GM23338 (cell line): Measurements from ENCODE around the gene CLDN9. TPM values are rescaled to one million over a fixed set of nuclear protein-coding genes. Genes with fewer than 3 reads are reported as not detected.

Experiments
- ATAC-seq: fragments of 200-7000 bp; cut with Tn5 transposase; 3 replicates; pipeline ENCODE4 v1.9.1; 2020
- DNase-seq: peaks from one replicate; pipeline ENCODE4 v3.0.0-alpha.2; 2015; ENCODE audit warnings: low spot score
- H2AFZ ChIP-seq: fragments of 200-600 bp; sonication (generic); 2 replicates; pipeline ENCODE4 v1.8.0; 2016; ENCODE audit warnings: antibody characterized with exemption, mild to moderate bottlenecking, moderate library complexity
- H3F3A ChIP-seq: fragments of 200-600 bp; sonication (generic); replicated peaks from 2 replicates; pipeline ENCODE4 v1.8.0; 2017; ENCODE audit warnings: antibody characterized with exemption, mixed run types, low read depth
- H3K27ac ChIP-seq: fragments of 200-600 bp; sonication (generic); 2 replicates; pipeline ENCODE4 v1.6.1; 2016; ENCODE audit warnings: low read depth
- H3K27me3 ChIP-seq: fragments of 200-600 bp; sonication (generic); 2 replicates; pipeline ENCODE4 v1.8.0; 2016; ENCODE audit warnings: mild to moderate bottlenecking, mixed run types, moderate library complexity; ENCODE audit not compliant: insufficient read depth
- H3K36me3 ChIP-seq: fragments of 200-600 bp; sonication (generic); 2 replicates; pipeline ENCODE4 v1.8.0; 2016; ENCODE audit warnings: mild to moderate bottlenecking; ENCODE audit not compliant: insufficient read depth
- H3K4me1 ChIP-seq: fragments of 200-600 bp; sonication (generic); 2 replicates; pipeline ENCODE4 v1.8.0; 2016; ENCODE audit warnings: mild to moderate bottlenecking, moderate library complexity; ENCODE audit not compliant: insufficient read depth
- H3K4me2 ChIP-seq: fragments of 200-600 bp; sonication (generic); 2 replicates; pipeline ENCODE4 v1.7.1; 2017; ENCODE audit warnings: mixed run types
- H3K4me3 ChIP-seq: fragments of 200-600 bp; sonication (generic); 2 replicates; pipeline ENCODE4 v1.6.1; 2016; ENCODE audit warnings: mixed run types
- H3K79me2 ChIP-seq: fragments of 200-600 bp; sonication (generic); replicated peaks from 2 replicates; pipeline ENCODE4 v1.8.0; 2017; ENCODE audit warnings: mild to moderate bottlenecking; ENCODE audit not compliant: insufficient read depth
- H3K9me2 ChIP-seq: fragments of 200-600 bp; sonication (generic); 2 replicates; pipeline ENCODE4 v1.8.0; 2017; ENCODE audit not compliant: insufficient read depth
- H4K20me1 ChIP-seq: fragments of 200-600 bp; sonication (generic); replicated peaks from 2 replicates; pipeline ENCODE4 v1.8.0; 2017; ENCODE audit warnings: mild to moderate bottlenecking; ENCODE audit not compliant: insufficient read depth
- H3K27ac Mint-ChIP-seq: 2 replicates; pipeline ENCODE4 v1.8.0; 2020; ENCODE audit warnings: inconsistent platforms, mild to moderate bottlenecking, moderate library complexity, mixed read lengths
- H3K27me3 Mint-ChIP-seq: 3 replicates; pipeline ENCODE4 v1.8.0; 2022; ENCODE audit warnings: low read depth, mild to moderate bottlenecking, moderate library complexity, mixed read lengths, inconsistent platforms; ENCODE audit not compliant: insufficient read depth, poor library complexity
- H3K36me3 Mint-ChIP-seq: 3 replicates; pipeline ENCODE4 v1.8.0; 2021; ENCODE audit warnings: low read depth, mild to moderate bottlenecking, inconsistent platforms, moderate library complexity, mixed read lengths
- H3K4me1 Mint-ChIP-seq: 3 replicates; pipeline ENCODE4 v1.8.0; 2020; ENCODE audit warnings: mild to moderate bottlenecking, inconsistent platforms, mixed read lengths
- H3K4me3 Mint-ChIP-seq: 3 replicates; pipeline ENCODE4 v1.8.0; 2021; ENCODE audit warnings: moderate library complexity, mild to moderate bottlenecking, inconsistent platforms, mixed read lengths
- H3K9me3 Mint-ChIP-seq: 3 replicates; pipeline ENCODE4 v1.8.0; 2020; ENCODE audit warnings: moderate library complexity, mild to moderate bottlenecking, inconsistent platforms, mixed read lengths
- CREB1 ChIP-seq: fragments of 250-450 bp; sonication (Bioruptor Pico); IDR thresholded peaks from 2 replicates; pipeline ENCODE4 v1.5.0; 2020; ENCODE audit warnings: low read depth, mild to moderate bottlenecking, moderate library complexity
- CTCF ChIP-seq, 2 experiments: fragments of 200-600 bp in 1 of 2; sonication (generic) in 1 of 2; conservative IDR thresholded peaks; 2 replicates each; pipeline versions ENCODE4 v1.5.1 to v1.6.1; 2016 to 2017; ENCODE audit warnings: antibody characterized with exemption in 2 of 2, low read depth in 2 of 2, mild to moderate bottlenecking in 2 of 2, moderate library complexity in 1 of 2
- EZH2 ChIP-seq: fragments of 200-600 bp; sonication (generic); IDR thresholded peaks from one replicate; pipeline ENCODE4 v1.8.0; 2017; ENCODE audit warnings: antibody characterized with exemption, mild to moderate bottlenecking, low read depth; ENCODE audit not compliant: unreplicated experiment
- EZH2phosphoT487 ChIP-seq: fragments of 200-600 bp; sonication (generic); IDR thresholded peaks from one replicate; pipeline ENCODE4 v1.8.1; 2018; ENCODE audit warnings: antibody characterized with exemption; ENCODE audit not compliant: unreplicated experiment
- JUNB ChIP-seq: IDR thresholded peaks from one replicate; pipeline ENCODE4 v1.6.1; 2016; ENCODE audit warnings: antibody characterized with exemption; ENCODE audit not compliant: unreplicated experiment
- NANOG ChIP-seq: IDR thresholded peaks from 2 replicates; pipeline ENCODE4 v1.6.1; 2016; ENCODE audit warnings: antibody characterized with exemption, borderline replicate concordance
- POLR2AphosphoS5 ChIP-seq: IDR thresholded peaks from 2 replicates; pipeline ENCODE4 v1.6.1; 2016; ENCODE audit warnings: antibody characterized with exemption, low read depth
- STAT1 ChIP-seq: IDR thresholded peaks from one replicate; pipeline ENCODE4 v1.6.1; 2016; ENCODE audit warnings: antibody characterized with exemption; ENCODE audit not compliant: unreplicated experiment
- ZNF114 ChIP-seq: fragments of 250-450 bp; sonication (Bioruptor Pico); IDR thresholded peaks from 2 replicates; pipeline ENCODE4 v1.5.0; 2020; ENCODE audit warnings: mild to moderate bottlenecking, moderate library complexity
- ZNF331 ChIP-seq: fragments of 250-450 bp; sonication (Bioruptor Pico); IDR thresholded peaks from 2 replicates; pipeline ENCODE4 v1.5.0; 2020; ENCODE audit warnings: low read depth, mild to moderate bottlenecking, moderate library complexity
- polyA plus RNA-seq: library from polyadenylated mRNA; unstranded; fragments of >200 nt; fragmentation: Nextera tagmentation; extraction: Ambion mirVana; gene quantifications from 2 replicates; pipeline ENCODE4 v1.2.1, GENCODE V29; 2016
- total RNA-seq: library from RNA; depleted of rRNA; stranded (reverse); fragments of >200 nt; shearing (Covaris generic); gene quantifications from 2 replicates; pipeline ENCODE4 v1.2.3, GENCODE V29; 2014
- TF ChIP-seq, protein P1 (sequence below): IDR thresholded peaks from one replicate; pipeline ENCODE4 v1.6.1; 2018; ENCODE audit warnings: antibody characterized with exemption; ENCODE audit not compliant: unreplicated experiment
- TF ChIP-seq, protein P2 (sequence below): fragments of 250-450 bp; sonication (Bioruptor Pico); IDR thresholded peaks from 2 replicates; pipeline ENCODE4 v1.5.0; 2020; ENCODE audit warnings: mild to moderate bottlenecking, moderate library complexity

CLDN9 gene
- total and polyA plus RNA-seq, 2 experiments from 2014 or later = 1.8 to 3.0 TPM

DNA sequence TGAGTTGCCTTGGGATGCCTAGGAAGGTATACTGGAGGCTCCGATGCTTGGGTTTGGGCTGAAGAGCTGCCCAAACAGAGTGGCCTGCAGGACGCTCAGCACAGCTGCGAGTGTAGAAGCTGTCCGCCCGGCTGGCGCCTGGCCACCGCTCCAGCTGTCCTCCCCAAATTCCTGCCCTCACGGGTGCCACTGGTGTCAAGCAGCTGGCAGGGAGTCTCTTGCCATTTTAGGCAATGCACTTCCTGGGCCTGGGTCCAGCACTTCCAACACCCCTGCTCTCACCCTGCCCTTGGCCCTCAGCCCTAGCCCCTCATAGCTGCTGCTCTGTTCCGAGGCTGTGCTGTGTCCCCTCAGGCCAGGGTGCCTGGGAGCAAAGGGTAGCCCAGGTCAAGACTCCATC lies 27.3 kb upstream of the CLDN9 start (continued):
- TF ChIP-seq CTCF (conservative IDR thresholded peaks at IDR 0.05; ENCODE audit: low read depth in 2 of 2) = no peak
- TF ChIP-seq EZH2 = no peak

GRCh38 chr16:2985893-2986355 lies 26.8 kb upstream of the CLDN9 start:
- Histone ChIP-seq H3K4me2 (no peak overlapping the region), H3K9me2 (no peaks in the 10 kb centered on the region), H3F3A (peaks cover 16% of the 10 kb centered on the region), H3K36me3 (no peaks in the 10 kb centered on the region), H3K79me2 (no peaks in the 10 kb centered on the region), H4K20me1 (no peaks in the 10 kb centered on the region), H2AFZ (no peak overlapping the region), H3K27me3 (no peaks in the 10 kb centered on the region), H3K4me3 (no peak overlapping the region), H3K27ac (no peak overlapping the region), H3K4me1 (peaks cover 36% of the 10 kb centered on the region)
- H3K27ac Mint-ChIP-seq = no peak overlapping the region
- H3K4me3 Mint-ChIP-seq = no peak overlapping the region
- H3K4me1 Mint-ChIP-seq = peaks cover 44% of the 10 kb centered on the region
- H3K36me3 Mint-ChIP-seq = peaks cover 3% of the 10 kb centered on the region; the same call in 1 of the 3 replicates
- ATAC-seq (no peak), DNase-seq (no peak)
- H3K27me3 Mint-ChIP-seq = peaks cover 9% of the 10 kb centered on the region
- peaks cover 2% of the 10 kb centered on the region; the same call in 2 of the 3 replicates for H3K9me3 Mint-ChIP-seq
- TF ChIP-seq CTCF (conservative IDR thresholded peaks at IDR 0.05; ENCODE audit: low read depth in 2 of 2) (no peak), ZNF331 (no peak), STAT1 (no peak), EZH2 (no peak), JUNB (no peak), NANOG (no peak), ZNF114 (no peak), CREB1 (CRISPR knock-in tag) (no peak), EZH2phosphoT487 (no peak), POLR2AphosphoS5 (no peak)
- TF ChIP-seq, protein P1, sequence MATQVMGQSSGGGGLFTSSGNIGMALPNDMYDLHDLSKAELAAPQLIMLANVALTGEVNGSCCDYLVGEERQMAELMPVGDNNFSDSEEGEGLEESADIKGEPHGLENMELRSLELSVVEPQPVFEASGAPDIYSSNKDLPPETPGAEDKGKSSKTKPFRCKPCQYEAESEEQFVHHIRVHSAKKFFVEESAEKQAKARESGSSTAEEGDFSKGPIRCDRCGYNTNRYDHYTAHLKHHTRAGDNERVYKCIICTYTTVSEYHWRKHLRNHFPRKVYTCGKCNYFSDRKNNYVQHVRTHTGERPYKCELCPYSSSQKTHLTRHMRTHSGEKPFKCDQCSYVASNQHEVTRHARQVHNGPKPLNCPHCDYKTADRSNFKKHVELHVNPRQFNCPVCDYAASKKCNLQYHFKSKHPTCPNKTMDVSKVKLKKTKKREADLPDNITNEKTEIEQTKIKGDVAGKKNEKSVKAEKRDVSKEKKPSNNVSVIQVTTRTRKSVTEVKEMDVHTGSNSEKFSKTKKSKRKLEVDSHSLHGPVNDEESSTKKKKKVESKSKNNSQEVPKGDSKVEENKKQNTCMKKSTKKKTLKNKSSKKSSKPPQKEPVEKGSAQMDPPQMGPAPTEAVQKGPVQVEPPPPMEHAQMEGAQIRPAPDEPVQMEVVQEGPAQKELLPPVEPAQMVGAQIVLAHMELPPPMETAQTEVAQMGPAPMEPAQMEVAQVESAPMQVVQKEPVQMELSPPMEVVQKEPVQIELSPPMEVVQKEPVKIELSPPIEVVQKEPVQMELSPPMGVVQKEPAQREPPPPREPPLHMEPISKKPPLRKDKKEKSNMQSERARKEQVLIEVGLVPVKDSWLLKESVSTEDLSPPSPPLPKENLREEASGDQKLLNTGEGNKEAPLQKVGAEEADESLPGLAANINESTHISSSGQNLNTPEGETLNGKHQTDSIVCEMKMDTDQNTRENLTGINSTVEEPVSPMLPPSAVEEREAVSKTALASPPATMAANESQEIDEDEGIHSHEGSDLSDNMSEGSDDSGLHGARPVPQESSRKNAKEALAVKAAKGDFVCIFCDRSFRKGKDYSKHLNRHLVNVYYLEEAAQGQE = no peak
- TF ChIP-seq, protein P2, sequence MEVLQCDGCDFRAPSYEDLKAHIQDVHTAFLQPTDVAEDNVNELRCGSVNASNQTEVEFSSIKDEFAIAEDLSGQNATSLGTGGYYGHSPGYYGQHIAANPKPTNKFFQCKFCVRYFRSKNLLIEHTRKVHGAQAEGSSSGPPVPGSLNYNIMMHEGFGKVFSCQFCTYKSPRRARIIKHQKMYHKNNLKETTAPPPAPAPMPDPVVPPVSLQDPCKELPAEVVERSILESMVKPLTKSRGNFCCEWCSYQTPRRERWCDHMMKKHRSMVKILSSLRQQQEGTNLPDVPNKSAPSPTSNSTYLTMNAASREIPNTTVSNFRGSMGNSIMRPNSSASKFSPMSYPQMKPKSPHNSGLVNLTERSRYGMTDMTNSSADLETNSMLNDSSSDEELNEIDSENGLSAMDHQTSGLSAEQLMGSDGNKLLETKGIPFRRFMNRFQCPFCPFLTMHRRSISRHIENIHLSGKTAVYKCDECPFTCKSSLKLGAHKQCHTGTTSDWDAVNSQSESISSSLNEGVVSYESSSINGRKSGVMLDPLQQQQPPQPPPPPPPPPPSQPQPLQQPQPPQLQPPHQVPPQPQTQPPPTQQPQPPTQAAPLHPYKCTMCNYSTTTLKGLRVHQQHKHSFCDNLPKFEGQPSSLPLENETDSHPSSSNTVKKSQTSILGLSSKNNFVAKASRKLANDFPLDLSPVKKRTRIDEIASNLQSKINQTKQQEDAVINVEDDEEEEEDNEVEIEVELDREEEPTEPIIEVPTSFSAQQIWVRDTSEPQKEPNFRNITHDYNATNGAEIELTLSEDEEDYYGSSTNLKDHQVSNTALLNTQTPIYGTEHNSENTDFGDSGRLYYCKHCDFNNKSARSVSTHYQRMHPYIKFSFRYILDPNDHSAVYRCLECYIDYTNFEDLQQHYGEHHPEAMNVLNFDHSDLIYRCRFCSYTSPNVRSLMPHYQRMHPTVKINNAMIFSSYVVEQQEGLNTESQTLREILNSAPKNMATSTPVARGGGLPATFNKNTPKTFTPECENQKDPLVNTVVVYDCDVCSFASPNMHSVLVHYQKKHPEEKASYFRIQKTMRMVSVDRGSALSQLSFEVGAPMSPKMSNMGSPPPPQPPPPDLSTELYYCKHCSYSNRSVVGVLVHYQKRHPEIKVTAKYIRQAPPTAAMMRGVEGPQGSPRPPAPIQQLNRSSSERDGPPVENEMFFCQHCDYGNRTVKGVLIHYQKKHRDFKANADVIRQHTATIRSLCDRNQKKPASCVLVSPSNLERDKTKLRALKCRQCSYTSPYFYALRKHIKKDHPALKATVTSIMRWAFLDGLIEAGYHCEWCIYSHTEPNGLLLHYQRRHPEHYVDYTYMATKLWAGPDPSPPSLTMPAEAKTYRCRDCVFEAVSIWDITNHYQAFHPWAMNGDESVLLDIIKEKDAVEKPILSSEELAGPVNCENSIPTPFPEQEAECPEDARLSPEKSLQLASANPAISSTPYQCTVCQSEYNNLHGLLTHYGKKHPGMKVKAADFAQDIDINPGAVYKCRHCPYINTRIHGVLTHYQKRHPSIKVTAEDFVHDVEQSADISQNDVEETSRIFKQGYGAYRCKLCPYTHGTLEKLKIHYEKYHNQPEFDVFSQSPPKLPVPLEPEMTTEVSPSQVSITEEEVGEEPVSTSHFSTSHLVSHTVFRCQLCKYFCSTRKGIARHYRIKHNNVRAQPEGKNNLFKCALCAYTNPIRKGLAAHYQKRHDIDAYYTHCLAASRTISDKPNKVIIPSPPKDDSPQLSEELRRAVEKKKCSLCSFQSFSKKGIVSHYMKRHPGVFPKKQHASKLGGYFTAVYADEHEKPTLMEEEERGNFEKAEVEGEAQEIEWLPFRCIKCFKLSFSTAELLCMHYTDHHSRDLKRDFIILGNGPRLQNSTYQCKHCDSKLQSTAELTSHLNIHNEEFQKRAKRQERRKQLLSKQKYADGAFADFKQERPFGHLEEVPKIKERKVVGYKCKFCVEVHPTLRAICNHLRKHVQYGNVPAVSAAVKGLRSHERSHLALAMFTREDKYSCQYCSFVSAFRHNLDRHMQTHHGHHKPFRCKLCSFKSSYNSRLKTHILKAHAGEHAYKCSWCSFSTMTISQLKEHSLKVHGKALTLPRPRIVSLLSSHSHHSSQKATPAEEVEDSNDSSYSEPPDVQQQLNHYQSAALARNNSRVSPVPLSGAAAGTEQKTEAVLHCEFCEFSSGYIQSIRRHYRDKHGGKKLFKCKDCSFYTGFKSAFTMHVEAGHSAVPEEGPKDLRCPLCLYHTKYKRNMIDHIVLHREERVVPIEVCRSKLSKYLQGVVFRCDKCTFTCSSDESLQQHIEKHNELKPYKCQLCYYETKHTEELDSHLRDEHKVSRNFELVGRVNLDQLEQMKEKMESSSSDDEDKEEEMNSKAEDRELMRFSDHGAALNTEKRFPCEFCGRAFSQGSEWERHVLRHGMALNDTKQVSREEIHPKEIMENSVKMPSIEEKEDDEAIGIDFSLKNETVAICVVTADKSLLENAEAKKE = no peak
